OCI-LY7 (cell line): ENCODE data around the gene ANO10. TPM values are rescaled to one million over a fixed set of nuclear protein-coding genes. Genes with fewer than 3 reads are reported as not detected.
"Not testable (repeated sequence)": the region's sequence is repeated elsewhere in the genome, so short reads cannot be mapped to it uniquely, and the experiment has no call there.

Experiments used
- BruUV-seq: library from RNA; stranded (reverse); fragments of 400-500 nt; replicated peaks from 2 replicates; lab custom pipeline; 2021; lab: Mats Ljungman, UMichigan
- CTCF ChIA-PET: fragments of 300-600 bp; sonication (Branson Sonifier 250); formaldehyde crosslinking; loops from one replicate; lab custom pipeline; 2022; ENCODE audit warnings: antibody characterized with exemption; ENCODE audit not compliant: unreplicated experiment; lab: Charles Lee
- POLR2A ChIA-PET: fragments of 300-600 bp; sonication (Branson Sonifier 250); formaldehyde crosslinking; loops from one replicate; lab custom pipeline; 2022; ENCODE audit warnings: antibody characterized with exemption; lab: Charles Lee
- DNase-seq: peaks from one replicate; pipeline ENCODE4 v3.0.0-alpha.2; 2015; ENCODE audit warnings: low spot score
- H2AFZ ChIP-seq: fragments of 200-600 bp; sonication (generic), shearing (Covaris generic); 2 replicates; pipeline ENCODE4 v1.6.1; 2014; ENCODE audit warnings: mild to moderate bottlenecking, antibody characterized with exemption, low read length, moderate library complexity
- H3K27ac ChIP-seq: fragments of 200-600 bp; sonication (generic); 2 replicates; pipeline ENCODE4 v1.5.1; 2014; ENCODE audit warnings: mixed run types, low read depth, mild to moderate bottlenecking, moderate library complexity, low read length, inconsistent platforms; ENCODE audit not compliant: poor library complexity, severe bottlenecking
- H3K36me3 ChIP-seq: fragments of 200-600 bp; sonication (generic); 2 replicates; pipeline ENCODE4 v1.6.1; 2014; ENCODE audit warnings: mild to moderate bottlenecking, antibody characterized with exemption, low read length, moderate library complexity, mixed read lengths; ENCODE audit not compliant: insufficient read depth
- H3K4me1 ChIP-seq: fragments of 200-600 bp; sonication (generic); 2 replicates; pipeline ENCODE4 v1.5.1; 2014; ENCODE audit warnings: mild to moderate bottlenecking, low read length; ENCODE audit not compliant: insufficient read depth, poor library complexity, severe bottlenecking
- H3K4me2 ChIP-seq: fragments of 200-600 bp; sonication (generic); 2 replicates; pipeline ENCODE4 v1.6.1; 2014; ENCODE audit warnings: mild to moderate bottlenecking, low read length
- H3K4me3 ChIP-seq: fragments of 200-600 bp; sonication (generic); 2 replicates; pipeline ENCODE4 v1.5.1; 2014; ENCODE audit warnings: mild to moderate bottlenecking, low read depth, low read length; ENCODE audit not compliant: poor library complexity, severe bottlenecking
- H3K79me2 ChIP-seq: fragments of 200-600 bp; sonication (generic); 2 replicates; pipeline ENCODE4 v1.6.1; 2016; ENCODE audit warnings: low read depth, mild to moderate bottlenecking, low read length, moderate library complexity, mixed read lengths; ENCODE audit not compliant: insufficient read depth
- H3K9me2 ChIP-seq: fragments of 200-600 bp; sonication (generic); 2 replicates; pipeline ENCODE4 v1.6.1; 2016; ENCODE audit warnings: mild to moderate bottlenecking, low read length, mixed read lengths; ENCODE audit not compliant: insufficient read depth
- H3K9me3 ChIP-seq: fragments of 200-600 bp; sonication (generic); 2 replicates; pipeline ENCODE4 v1.6.1; 2014; ENCODE audit warnings: mild to moderate bottlenecking, mixed run types, low read length, mixed read lengths
- H4K20me1 ChIP-seq: fragments of 200-600 bp; sonication (generic); 2 replicates; pipeline ENCODE4 v1.6.1; 2014; ENCODE audit warnings: mild to moderate bottlenecking, antibody characterized with exemption, low read length, moderate library complexity, mixed read lengths; ENCODE audit not compliant: insufficient read depth
- EZH2phosphoT487 ChIP-seq: fragments of 200-600 bp; sonication (generic); IDR thresholded peaks from 2 replicates; pipeline ENCODE4 v1.6.1; 2018; ENCODE audit warnings: low read depth, borderline replicate concordance, mild to moderate bottlenecking, mixed run types, antibody characterized with exemption, low read length, moderate library complexity, mixed read lengths
- intact Hi-C: fragments of 100-400 bp; cut with micrococcal nuclease; formaldehyde crosslinking; loops from one replicate; pipeline ENCODE4 v1.10.0; 2022; ENCODE audit not compliant: unreplicated experiment
- total RNA-seq, 2 experiments: library from RNA; depleted of rRNA in 1 of 2; stranded (reverse); fragments of >200 nt in 1 of 2; shearing (Covaris generic) in 1 of 2; gene quantifications; 2 replicates each; pipeline ENCODE4 v1.2.3, GENCODE V29; 2014 to 2022
- TF ChIP-seq, protein P1 (sequence below): fragments of 200-600 bp; sonication (generic); conservative IDR thresholded peaks from 2 replicates; pipeline ENCODE4 v1.5.1; 2014; ENCODE audit warnings: mild to moderate bottlenecking, antibody characterized with exemption, low read length, moderate library complexity, mixed read lengths

Gene ANO10
- total RNA-seq, 2 experiments from 2014 or later, result 2.2 to 5.8 TPM

DNA sequence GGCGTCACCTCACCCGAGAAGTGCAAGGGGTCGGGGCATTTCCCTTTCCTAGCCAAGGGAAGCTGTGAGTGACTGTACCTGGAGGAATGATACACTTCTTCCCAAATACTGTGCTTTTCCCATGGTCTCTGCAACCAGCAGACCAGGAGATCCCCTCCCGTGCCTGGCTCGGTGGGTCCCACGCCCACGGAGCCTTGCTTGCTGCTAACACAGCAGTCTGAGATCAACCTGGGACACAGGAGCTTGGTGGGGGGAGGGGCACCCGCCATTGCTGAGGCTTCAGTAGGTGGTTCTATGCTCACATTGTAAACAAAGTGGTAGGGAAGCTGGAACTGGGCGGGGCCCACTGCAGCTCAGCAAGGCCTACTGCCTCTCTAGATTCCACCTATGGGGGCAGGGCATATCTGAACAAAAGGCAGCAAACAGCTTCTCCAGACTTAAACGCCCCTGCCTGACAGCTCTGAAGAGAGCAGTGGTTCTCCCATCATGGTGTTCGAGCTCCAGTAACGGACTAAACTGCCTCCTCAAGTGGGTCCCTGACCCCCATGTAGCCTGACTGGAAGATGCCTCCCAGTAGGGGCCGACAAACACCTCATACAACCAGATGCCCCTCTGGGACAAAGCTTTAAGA lies 37.6 kb upstream of the ANO10 start:
- TF ChIP-seq EZH2phosphoT487, result no peak
- TF ChIP-seq, protein P1, sequence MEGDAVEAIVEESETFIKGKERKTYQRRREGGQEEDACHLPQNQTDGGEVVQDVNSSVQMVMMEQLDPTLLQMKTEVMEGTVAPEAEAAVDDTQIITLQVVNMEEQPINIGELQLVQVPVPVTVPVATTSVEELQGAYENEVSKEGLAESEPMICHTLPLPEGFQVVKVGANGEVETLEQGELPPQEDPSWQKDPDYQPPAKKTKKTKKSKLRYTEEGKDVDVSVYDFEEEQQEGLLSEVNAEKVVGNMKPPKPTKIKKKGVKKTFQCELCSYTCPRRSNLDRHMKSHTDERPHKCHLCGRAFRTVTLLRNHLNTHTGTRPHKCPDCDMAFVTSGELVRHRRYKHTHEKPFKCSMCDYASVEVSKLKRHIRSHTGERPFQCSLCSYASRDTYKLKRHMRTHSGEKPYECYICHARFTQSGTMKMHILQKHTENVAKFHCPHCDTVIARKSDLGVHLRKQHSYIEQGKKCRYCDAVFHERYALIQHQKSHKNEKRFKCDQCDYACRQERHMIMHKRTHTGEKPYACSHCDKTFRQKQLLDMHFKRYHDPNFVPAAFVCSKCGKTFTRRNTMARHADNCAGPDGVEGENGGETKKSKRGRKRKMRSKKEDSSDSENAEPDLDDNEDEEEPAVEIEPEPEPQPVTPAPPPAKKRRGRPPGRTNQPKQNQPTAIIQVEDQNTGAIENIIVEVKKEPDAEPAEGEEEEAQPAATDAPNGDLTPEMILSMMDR, result no peak
- BruUV-seq, result no TSS peak
- H4K20me1 ChIP-seq, result no peaks in the 10 kb centered on the region
- H3K4me3 ChIP-seq, result no peak overlapping the region
- H3K4me2 ChIP-seq, result no peak overlapping the region
- no peak overlapping the region for H2AFZ ChIP-seq
- no peaks in the 10 kb centered on the region for H3K36me3 ChIP-seq
- POLR2A ChIA-PET, result interaction anchor here (0.9 kb wide), 1 partner anchor 67 kb away, joined by 4 read pairs; no protein-coding TSS in a partner anchor
- H3K79me2 ChIP-seq, result no peaks in the 10 kb centered on the region
- H3K4me1 ChIP-seq, result no peaks in the 10 kb centered on the region
- CTCF ChIA-PET, result no interaction called here
- no peaks in the 10 kb centered on the region for H3K9me2 ChIP-seq
- no peak for DNase-seq
- no peak overlapping the region for H3K27ac ChIP-seq
- H3K9me3 ChIP-seq, result no peaks in the 10 kb centered on the region
- intact Hi-C loops, result no loop called here

DNA sequence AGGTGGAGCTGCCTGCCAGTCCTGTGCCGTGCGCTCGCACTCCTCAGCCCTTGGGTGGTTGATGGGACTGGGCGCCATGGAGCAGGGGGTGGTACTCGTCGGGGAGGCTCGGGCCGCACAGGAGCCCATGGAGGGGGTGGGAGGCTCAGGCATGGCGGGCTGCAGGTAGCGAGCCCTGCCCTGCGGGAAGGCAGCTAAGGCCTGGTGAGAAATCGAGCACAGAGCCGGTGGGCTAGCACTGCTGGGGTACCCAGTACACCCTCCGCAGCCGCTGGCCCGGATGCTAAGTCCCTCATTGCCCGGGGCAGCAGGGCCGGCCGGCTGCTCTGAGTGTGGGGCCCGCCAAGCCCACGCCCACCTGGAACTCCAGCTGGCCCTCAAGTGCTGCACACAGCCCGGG lies 34.6 kb upstream of the ANO10 start:
- BruUV-seq, H4K20me1 ChIP-seq, H3K9me2 ChIP-seq, H3K4me1 ChIP-seq, H3K9me3 ChIP-seq, H3K4me2 ChIP-seq, DNase-seq, H3K27ac ChIP-seq, CTCF ChIA-PET, H3K4me3 ChIP-seq, intact Hi-C loops, H2AFZ ChIP-seq, H3K79me2 ChIP-seq, H3K36me3 ChIP-seq: not testable (repeated sequence)
- POLR2A ChIA-PET, result interaction anchor here (0.6 kb wide), 1 partner anchor 11 kb away, joined by 4 read pairs; no protein-coding TSS in a partner anchor

DNA sequence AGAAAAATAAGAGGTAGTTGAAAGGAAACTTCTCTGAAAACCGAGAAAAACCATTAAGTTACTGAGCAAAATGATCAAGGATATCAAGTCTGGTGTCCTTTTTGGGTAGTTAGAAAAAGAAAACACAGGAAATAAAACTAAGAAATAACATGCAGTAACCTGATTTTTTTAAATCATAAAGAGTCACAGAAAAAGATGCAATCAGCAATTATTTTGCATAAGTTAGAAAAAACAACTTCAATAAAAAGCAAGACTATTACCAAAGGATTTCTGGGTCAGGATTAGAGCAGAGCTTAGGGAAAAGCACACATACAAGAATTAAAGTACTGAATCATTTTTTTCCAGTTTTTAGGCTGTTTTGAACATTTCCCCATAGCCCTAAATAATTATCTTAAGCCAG lies 28.5 kb upstream of the ANO10 start:
- Histone ChIP-seq H2AFZ (no peak overlapping the region), H3K79me2 (no peaks in the 10 kb centered on the region), H3K9me3 (no peaks in the 10 kb centered on the region), H4K20me1 (no peaks in the 10 kb centered on the region), H3K4me2 (no peak overlapping the region), H3K4me3 (no peak overlapping the region), H3K4me1 (no peaks in the 10 kb centered on the region), H3K9me2 (no peaks in the 10 kb centered on the region), H3K27ac (no peak overlapping the region), H3K36me3 (no peaks in the 10 kb centered on the region)
- TF ChIP-seq EZH2phosphoT487, result no peak
- TF ChIP-seq, protein P1, result no peak
- BruUV-seq, result no TSS peak
- no peak for DNase-seq
- intact Hi-C loops, result no loop called here
- POLR2A ChIA-PET, result no interaction called here
- CTCF ChIA-PET, result no interaction called here
